Sciatic nerve (tissue), 2 donors: Measurements from ENCODE around the gene ZSWIM4. TPM values are rescaled to one million over a fixed set of nuclear protein-coding genes. Genes with fewer than 3 reads are reported as not detected.

Experiments
- ATAC-seq: fragments of 200-7000 bp; cut with Tn5 transposase; one replicate; pipeline ENCODE4 v1.9.1; 2020; ENCODE audit warnings: mild to moderate bottlenecking, moderate library complexity
- DNase-seq: peaks from one replicate; pipeline ENCODE4 v3.0.0-alpha.2; 2020; ENCODE audit warnings: low spot score
- intact Hi-C: fragments of 100-400 bp; cut with DNase I; formaldehyde crosslinking; loops from one replicate; pipeline ENCODE4 v1.14.2; 2022
- total RNA-seq: library from RNA; stranded (reverse); fragmentation: NEBNext Ultra II Directional; extraction: Animal tissue kit (Norgen Biotek cat#: 25700); gene quantifications from one replicate; pipeline ENCODE4 v1.2.1, GENCODE V29; 2021
- donor health status: DM: no; HTN: no; CAD: no.
- donor health status: DM: no; HTN: no; CAD: no.

Gene ZSWIM4
- total RNA-seq, 1 donor from 2014 or later, result 8.2 TPM

GRCh38 chr19:13803038-13803437 is 7.8 kb downstream of the ZSWIM4 start:
- no peak for DNase-seq
- intact Hi-C loops, result no loop called here
- ATAC-seq, result no peak

DNA sequence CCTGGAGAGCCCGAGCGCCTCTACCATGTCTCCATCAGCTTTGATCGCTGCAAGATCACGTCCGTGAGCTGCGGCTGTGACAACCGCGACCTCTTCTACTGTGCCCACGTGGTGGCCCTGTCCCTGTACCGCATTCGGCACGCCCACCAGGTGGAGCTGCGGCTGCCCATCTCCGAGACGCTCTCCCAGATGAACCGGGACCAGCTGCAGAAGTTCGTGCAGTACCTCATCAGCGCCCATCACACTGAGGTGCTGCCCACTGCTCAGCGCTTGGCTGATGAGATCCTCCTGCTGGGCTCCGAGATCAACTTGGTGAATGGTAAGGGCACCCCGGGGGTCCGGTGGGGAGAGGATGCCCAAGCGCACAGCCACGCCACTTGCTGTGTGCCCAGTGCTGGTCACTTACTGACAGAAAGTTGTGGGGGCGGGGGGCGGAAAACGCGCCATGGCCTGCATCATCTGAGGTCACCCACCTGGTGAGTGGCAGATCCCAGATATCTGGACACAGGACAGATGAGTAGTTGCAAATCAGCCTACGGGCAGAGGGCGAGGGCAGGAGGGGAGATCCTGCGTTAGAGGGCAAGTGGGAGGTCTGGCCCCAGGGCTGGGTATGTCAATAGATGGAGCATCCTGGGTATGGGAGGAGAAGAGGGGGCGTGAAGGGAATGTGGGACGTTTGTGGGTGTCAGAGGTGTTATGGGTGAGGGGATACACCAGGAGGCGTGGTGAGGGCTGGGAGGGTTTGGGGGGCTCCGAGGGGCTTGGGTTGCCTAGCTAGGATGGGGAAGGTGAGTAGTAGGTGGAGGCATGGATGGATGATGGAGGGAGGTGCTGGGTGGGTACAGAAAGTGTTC is 9.8 kb downstream of the ZSWIM4 start:
- ATAC-seq, result peak; percentile 74
- no peak for DNase-seq
- intact Hi-C loops, result no loop called here

GRCh38 chr19:13806728-13807127 is 11.5 kb downstream of the ZSWIM4 start:
- DNase-seq (no peak), ATAC-seq (no peak)
- intact Hi-C loops, result no loop called here

DNA sequence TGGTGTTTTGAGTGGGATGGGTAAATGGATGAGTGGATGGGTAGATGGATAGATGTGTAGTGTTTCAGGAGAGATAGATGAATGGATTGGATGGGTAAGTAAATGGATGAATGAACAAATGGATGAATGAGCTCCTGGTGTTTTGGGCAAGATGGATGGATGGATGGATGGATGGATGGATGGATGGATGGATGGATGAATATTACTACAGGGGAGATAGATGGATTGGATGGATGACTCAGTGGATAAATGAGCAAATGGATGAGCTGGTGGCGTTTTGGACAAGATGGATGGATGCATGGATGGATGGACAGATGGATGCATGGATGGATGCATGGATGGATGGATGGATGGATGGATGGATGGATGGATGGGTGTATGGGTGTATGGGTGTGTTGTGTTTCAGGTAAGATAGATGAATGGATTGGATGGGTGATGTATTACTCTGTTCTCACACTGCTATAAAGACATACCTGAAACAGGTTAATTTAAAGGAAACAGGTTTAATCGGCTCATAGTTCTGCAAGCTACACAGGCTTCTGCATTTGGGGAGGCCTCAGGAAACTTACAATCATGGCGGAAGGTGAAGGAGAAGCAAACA is 12.3 kb downstream of the ZSWIM4 start:
- no peak for ATAC-seq
- no peak for DNase-seq
- intact Hi-C loops, result no loop called here

DNA sequence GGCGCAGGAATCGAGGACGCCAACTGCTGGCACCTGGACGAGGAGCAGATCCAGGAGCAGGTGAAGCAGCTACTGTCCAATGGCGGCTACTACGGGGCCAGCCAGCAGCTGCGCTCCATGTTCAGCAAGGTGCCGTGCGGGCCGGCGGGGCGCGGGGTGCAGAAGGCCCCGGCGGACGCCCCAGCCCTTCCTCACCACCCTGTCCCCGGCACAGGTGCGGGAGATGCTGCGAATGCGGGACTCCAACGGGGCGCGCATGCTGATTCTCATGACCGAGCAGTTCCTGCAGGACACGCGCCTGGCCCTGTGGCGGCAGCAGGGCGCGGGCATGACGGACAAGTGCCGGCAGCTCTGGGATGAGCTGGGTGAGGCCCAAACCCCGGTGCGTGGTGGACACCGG is 13.6 kb downstream of the ZSWIM4 start:
- DNase-seq (no peak), ATAC-seq (no peak)
- intact Hi-C loops, result no loop called here

GRCh38 chr19:13812544-13812943 is 17.3 kb downstream of the ZSWIM4 start:
- intact Hi-C loops, result no loop called here
- DNase-seq, result no peak
- no peak for ATAC-seq

GRCh38 chr19:13813147-13813546 is 17.9 kb downstream of the ZSWIM4 start:
- intact Hi-C loops, result no loop called here
- DNase-seq, result no peak
- ATAC-seq, result no peak

DNA sequence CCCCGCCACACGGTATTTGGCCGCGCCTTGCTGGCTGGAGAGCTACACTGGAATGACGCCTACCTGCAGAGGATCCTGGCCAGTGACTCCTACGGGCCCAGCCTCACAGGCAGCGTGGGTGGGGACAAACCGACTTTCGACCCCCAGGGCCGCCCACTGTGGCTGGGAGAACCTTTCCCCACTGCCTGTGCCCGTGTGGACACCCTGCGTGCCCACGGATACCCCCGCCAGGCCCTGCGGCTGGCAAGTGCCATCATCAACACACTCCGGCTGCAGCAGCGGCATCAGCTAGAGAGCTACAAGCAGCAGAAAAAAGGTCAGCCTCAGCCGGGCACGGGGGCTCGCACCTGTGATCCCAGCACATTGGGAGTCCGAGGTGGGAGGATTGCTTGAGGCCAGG is 19.3 kb downstream of the ZSWIM4 start:
- no peak for ATAC-seq
- no peak for DNase-seq
- intact Hi-C loops, result no loop called here

GRCh38 chr19:13817018-13817614 is 21.9 kb downstream of the ZSWIM4 start:
- no peak for DNase-seq
- intact Hi-C loops, result no loop called here
- no peak for ATAC-seq

GRCh38 chr19:13817615-13818371 is 22.6 kb downstream of the ZSWIM4 start:
- intact Hi-C loops, result no loop called here
- ATAC-seq, result no peak

GRCh38 chr19:13819238-13819637 is 24.0 kb downstream of the ZSWIM4 start:
- no peak for DNase-seq
- intact Hi-C loops, result no loop called here
- no peak for ATAC-seq

More at GRCh38 chr19:13817615-13818371, 22.6 kb downstream of the ZSWIM4 start:
- DNase-seq, result no peak

DNA sequence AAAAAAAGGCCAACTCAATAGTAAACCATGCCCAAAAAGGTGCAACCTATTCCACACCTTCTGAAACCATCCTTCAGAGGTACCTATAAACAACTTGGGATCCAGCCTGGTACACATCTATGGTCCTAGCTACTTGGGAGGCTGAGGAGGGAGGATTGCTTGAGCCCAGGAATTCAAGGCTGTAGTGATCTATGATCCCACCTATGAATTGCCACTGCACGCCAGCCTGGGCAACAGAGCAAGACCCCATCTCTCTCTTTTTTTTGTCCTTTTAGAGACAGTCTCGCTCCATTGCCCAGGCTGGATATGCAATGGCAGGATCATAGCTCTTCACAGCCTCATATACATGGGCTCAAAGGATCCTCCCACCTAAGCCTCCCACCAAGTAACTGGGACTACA is 26.0 kb downstream of the ZSWIM4 start:
- ATAC-seq, result no peak

DNA sequence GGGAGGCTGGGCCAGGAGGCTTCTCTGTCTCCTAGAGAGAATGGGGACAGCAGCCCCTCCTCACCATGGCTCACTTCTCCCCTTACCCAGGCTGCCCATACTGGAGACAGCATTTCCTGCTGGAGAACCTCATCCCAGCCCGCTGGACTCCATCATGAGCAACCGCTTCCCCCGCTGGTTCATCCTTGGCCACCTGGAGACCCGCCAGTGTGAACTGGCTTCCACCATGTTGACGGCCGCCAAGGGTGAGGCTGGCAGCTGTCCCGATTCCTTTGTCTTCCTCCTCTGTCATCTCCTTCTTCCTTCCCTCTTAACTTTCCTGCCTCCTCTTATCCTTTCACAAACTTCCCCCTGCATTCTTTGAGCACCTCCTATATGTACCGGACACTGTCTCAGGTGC is 28.0 kb downstream of the ZSWIM4 start:
- DNase-seq (peak; percentile 72), ATAC-seq (no peak)
- intact Hi-C loops, result no loop called here

More for the DNA sequence above, 26.0 kb downstream of the ZSWIM4 start:
- intact Hi-C loops, result no loop called here
- no peak for DNase-seq

- intact Hi-C loops, result no loop called here
- ATAC-seq (no peak), DNase-seq (no peak)
Measured at GRCh38 chr19:13823901-13824300, 28.7 kb downstream of the ZSWIM4 start.

- ATAC-seq, result no peak
- intact Hi-C loops, result no loop called here
Measured at GRCh38 chr19:13824703-13825102, 29.5 kb downstream of the ZSWIM4 start.

DNA sequence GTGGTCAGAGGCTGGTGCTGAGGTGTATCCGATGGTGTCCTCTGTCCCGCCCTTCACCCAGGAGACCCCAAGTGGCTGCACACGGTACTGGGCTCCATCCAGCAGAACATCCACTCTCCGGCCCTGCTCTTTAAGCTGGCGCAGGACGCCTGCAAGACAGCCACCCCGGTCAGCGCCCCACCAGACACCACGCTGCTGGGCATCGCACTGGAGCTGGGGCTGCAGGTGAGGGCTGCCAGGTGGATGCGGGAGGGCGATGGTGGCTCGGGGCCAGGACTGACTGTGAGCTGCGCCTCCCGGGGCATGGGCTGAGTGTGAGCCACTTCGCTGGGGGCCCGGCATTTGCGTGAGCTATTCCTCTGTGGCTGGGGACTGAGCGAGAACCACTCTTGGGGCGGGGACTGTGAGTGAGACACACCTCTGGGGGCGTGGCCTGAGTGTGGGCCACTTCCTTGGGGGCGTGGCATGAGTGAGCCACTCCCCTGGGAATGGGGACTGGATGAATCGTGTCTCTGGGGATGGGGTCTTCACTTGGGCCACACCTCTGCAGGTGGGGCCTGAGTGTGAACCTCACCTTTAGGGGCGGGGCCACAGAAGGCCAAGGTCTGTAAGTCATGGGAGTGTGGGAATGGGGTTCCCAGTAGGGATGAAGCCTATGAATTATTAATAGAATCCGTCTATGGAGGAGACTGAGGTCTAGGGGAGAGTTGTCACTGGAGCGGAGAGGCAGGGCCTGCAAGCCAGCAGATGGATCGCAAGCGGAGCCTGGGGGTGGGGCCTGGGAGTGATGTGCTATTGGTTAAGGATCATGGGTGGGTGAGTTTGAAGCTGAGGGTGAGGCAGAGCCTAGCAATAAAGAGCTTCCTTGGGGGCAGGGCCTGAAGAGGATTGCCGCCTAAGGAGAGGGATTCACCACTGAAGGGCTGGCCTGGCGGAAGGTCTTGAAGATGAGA is 30.5 kb downstream of the ZSWIM4 start:
- DNase-seq (peak; percentile 63), ATAC-seq (no peak)
- intact Hi-C loops, result no loop called here

More at GRCh38 chr19:13824703-13825102, 29.5 kb downstream of the ZSWIM4 start:
- DNase-seq, result no peak

DNA sequence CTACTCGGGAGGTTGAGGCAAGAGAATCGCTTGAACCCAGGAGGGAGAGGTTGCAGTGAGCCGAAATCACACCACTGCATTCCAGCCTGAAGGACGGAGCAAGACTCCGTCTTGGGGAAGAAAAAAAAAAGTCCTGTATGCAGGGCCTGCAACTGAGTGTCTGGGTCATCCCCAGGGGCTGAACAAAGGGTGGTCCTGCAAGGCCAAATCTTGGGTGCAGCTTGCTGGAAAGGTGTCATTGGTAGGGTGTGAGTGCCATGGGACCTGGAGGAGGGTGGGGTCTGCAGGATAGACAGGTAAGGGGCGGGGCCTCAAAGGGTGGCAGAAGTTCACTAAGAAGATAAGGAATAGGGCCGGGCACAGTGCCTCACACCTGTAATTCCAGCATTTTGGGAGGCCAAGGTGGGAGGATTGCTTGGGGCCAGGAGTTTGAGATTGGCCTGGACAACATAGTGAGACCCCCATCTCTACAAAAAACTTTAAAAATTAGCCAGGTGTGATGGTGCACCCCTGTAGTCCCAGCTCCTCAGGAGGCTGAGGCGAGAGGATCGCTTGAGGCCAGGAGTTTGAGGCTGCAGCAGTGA is 31.5 kb downstream of the ZSWIM4 start:
- DNase-seq, result no peak
- ATAC-seq, result no peak
- intact Hi-C loops, result no loop called here

DNA sequence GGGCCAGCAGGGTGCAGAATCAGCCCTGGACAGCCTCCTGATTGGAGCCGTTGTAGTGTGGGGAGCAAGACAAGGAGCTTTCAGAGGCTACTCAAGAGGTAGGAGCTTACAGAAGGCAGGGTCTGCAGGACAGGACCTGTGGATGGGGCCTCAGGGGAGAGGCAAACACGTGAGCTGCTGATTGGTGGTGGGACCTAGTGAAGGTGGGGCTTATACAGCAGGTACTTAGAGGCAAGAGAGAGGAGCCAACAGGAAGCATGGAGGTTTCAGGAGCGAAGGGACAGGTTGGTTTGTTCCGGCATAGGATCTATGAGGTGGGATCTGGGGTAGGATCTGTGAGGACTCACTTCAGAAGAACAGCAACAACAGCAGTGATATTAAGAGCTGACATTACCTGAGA is 32.4 kb downstream of the ZSWIM4 start:
- DNase-seq (no peak), ATAC-seq (no peak)
- intact Hi-C loops, result no loop called here
